HG02571 (cell line): Measurements from ENCODE around the gene THBS1.

ENCODE experiments used
- ATAC-seq: cut with Tn5 transposase; IDR thresholded peaks from one replicate; pipeline ENCODE4 v1.9.1; 2021; ENCODE audit warnings: mild to moderate bottlenecking, moderate library complexity; ENCODE audit not compliant: unreplicated experiment

Gene THBS1

GRCh38 chr15:39580485-39581241 lies at the start of gene THBS1:
Gene THBS1 (plus strand): TSS chr15:39581079. CDS start chr15:39581858, 779 bp downstream.
- ATAC-seq = no peak

- no peak for ATAC-seq
Observed at GRCh38 chr15:39534996-39535395, 45.9 kb upstream of the THBS1 start.

- ATAC-seq = no peak
Observed at GRCh38 chr15:39535466-39535865, 45.4 kb upstream of the THBS1 start.

GRCh38 chr15:39538936-39539335 lies 41.9 kb upstream of the THBS1 start:
- no peak for ATAC-seq

- ATAC-seq = no peak
Observed at GRCh38 chr15:39539466-39539865, 41.4 kb upstream of the THBS1 start.

- no peak for ATAC-seq
Observed at GRCh38 chr15:39539973-39540558, 40.8 kb upstream of the THBS1 start.

GRCh38 chr15:39542385-39543065 lies 38.4 kb upstream of the THBS1 start:
- no peak for ATAC-seq

GRCh38 chr15:39543651-39544050 lies 37.2 kb upstream of the THBS1 start:
- ATAC-seq = no peak

GRCh38 chr15:39546842-39547241 lies 34.0 kb upstream of the THBS1 start:
- no peak for ATAC-seq

GRCh38 chr15:39548561-39548960 lies 32.3 kb upstream of the THBS1 start:
- ATAC-seq = no peak

- no peak for ATAC-seq
Observed at GRCh38 chr15:39549912-39550311, 31.0 kb upstream of the THBS1 start.

GRCh38 chr15:39551476-39551875 lies 29.4 kb upstream of the THBS1 start:
- no peak for ATAC-seq

GRCh38 chr15:39552556-39552955 lies 28.3 kb upstream of the THBS1 start:
- ATAC-seq = no peak

- ATAC-seq = no peak
Observed at GRCh38 chr15:39553947-39554693, 26.8 kb upstream of the THBS1 start.

GRCh38 chr15:39554746-39555387 lies 26.0 kb upstream of the THBS1 start:
- ATAC-seq = no peak

- ATAC-seq = no peak
Observed at GRCh38 chr15:39555885-39556284, 25.0 kb upstream of the THBS1 start.

GRCh38 chr15:39556461-39556860 lies 24.4 kb upstream of the THBS1 start:
- ATAC-seq = no peak

GRCh38 chr15:39558421-39558820 lies 22.5 kb upstream of the THBS1 start:
- no peak for ATAC-seq

- no peak for ATAC-seq
Observed at GRCh38 chr15:39564972-39565665, 15.8 kb upstream of the THBS1 start.

- ATAC-seq = no peak
Observed at GRCh38 chr15:39565851-39566250, 15.0 kb upstream of the THBS1 start.
